Panc1 (cell line): Measurements from ENCODE around the gene MUS81.

ENCODE experiments used
- SIN3A ChIP-seq: IDR thresholded peaks from 2 replicates; pipeline ENCODE4 v1.6.1; 2012; ENCODE audit warnings: low read depth, mild to moderate bottlenecking, low read length, moderate library complexity, borderline replicate concordance; ENCODE audit not compliant: insufficient read depth
- TCF7L2 ChIP-seq: IDR thresholded peaks from 2 replicates; pipeline ENCODE4 v1.6.1; 2011; ENCODE audit warnings: mild to moderate bottlenecking, low read depth, low read length, inconsistent platforms

DNA sequence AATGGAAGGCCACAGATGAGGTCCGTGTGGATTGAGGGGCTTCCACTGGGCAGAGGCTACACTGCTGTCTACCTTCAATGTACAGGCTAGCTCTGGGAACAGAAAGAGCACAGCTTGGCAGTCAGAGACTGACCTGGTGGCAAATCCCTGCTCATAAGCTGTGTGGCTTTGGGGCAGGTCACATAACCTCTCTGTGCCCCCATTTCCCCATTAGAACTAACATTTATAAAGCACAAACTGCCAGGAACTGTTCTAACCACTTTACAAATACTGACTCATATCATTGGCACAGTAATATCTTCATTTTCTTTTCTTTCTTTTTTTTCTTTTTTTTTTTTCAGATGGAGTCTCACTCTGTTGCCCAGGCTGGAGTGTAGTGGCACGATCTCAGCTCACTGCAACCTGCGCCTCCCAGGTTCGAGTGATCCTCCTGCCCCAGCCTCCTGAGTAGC lies 36.8 kb downstream of the MUS81 start:
- TF ChIP-seq TCF7L2, result no peak
- no peak for TF ChIP-seq SIN3A
